CD14-positive monocyte (primary cell): ENCODE data around the gene COPE. TPM values are rescaled to one million over a fixed set of nuclear protein-coding genes. Genes with fewer than 3 reads are reported as not detected.

Experiments
- DNase-seq, 3 donors: peaks; one replicate each; pipeline ENCODE4 v3.0.0-alpha.2; 2011 to 2022
- H2AFZ ChIP-seq: 2 replicates; pipeline ENCODE4 v1.6.0; 2012; ENCODE audit warnings: mild to moderate bottlenecking, low read depth, low read length, inconsistent platforms; ENCODE audit not compliant: insufficient read depth, poor library complexity, severe bottlenecking
- H3K27ac ChIP-seq, 2 donors: 1 replicate in 1 of 2; 2 replicates in 1 of 2; pipeline ENCODE4 v1.5.1; 2012 to 2013; ENCODE audit warnings: low read length in 2 of 2, control low read depth in 1 of 2, inconsistent platforms in 1 of 2, low read depth in 1 of 2, mild to moderate bottlenecking in 1 of 2
- H3K27me3 ChIP-seq, 2 donors: one replicate each; pipeline versions ENCODE4 v1.6.0 to v1.6.1; 2011 to 2013; ENCODE audit warnings: low read length in 2 of 2; ENCODE audit not compliant: control insufficient read depth in 2 of 2, insufficient read depth in 2 of 2
- H3K36me3 ChIP-seq, 2 donors: replicated peaks in 1 of 2; 1 replicate in 1 of 2; 2 replicates in 1 of 2; pipeline versions ENCODE4 v1.5.1 to v1.6.1; 2012 to 2013; ENCODE audit warnings: low read length in 2 of 2, control low read depth in 1 of 2, inconsistent platforms in 1 of 2, mild to moderate bottlenecking in 1 of 2; ENCODE audit not compliant: insufficient read depth in 2 of 2, control insufficient read depth in 1 of 2
- H3K4me1 ChIP-seq, 2 donors: 1 replicate in 1 of 2; 2 replicates in 1 of 2; pipeline versions ENCODE4 v1.5.1 to v1.6.1; 2012 to 2013; ENCODE audit warnings: low read length in 2 of 2, control low read depth in 1 of 2, inconsistent platforms in 1 of 2, mild to moderate bottlenecking in 1 of 2, moderate library complexity in 1 of 2; ENCODE audit not compliant: insufficient read depth in 2 of 2, control insufficient read depth in 1 of 2
- H3K4me2 ChIP-seq: replicated peaks from 2 replicates; pipeline ENCODE3; 2012; ENCODE audit warnings: low read length, moderate library complexity, mild to moderate bottlenecking; ENCODE audit not compliant: poor library complexity, severe bottlenecking; ENCODE audit errors: extremely low read depth
- H3K4me3 ChIP-seq, 3 experiments: fragments of 200-600 bp in 1 of 3; sonication (generic) in 1 of 3; replicated peaks in 1 of 3; 1 replicate in 2 of 3; 2 replicates in 1 of 3; pipeline ENCODE4 v1.5.1; 2011 to 2013; ENCODE audit warnings: low read length in 3 of 3, mild to moderate bottlenecking in 3 of 3, control low read depth in 2 of 3, low read depth in 2 of 3, inconsistent platforms in 1 of 3, moderate library complexity in 1 of 3
- H3K79me2 ChIP-seq: 2 replicates; pipeline ENCODE4 v1.6.0; 2012; ENCODE audit warnings: mild to moderate bottlenecking, control low read depth, inconsistent platforms, low read length, moderate library complexity; ENCODE audit not compliant: insufficient read depth
- H3K9ac ChIP-seq: 2 replicates; pipeline ENCODE4 v1.6.0; 2017; ENCODE audit warnings: low read length, mild to moderate bottlenecking; ENCODE audit not compliant: insufficient read depth, poor library complexity, severe bottlenecking
- H3K9me3 ChIP-seq, 2 donors: replicated peaks in 1 of 2; 1 replicate in 1 of 2; 2 replicates in 1 of 2; pipeline versions ENCODE4 v1.5.1 to v1.6.1; 2012 to 2013; ENCODE audit warnings: low read length in 2 of 2, control low read depth in 1 of 2; ENCODE audit not compliant: control insufficient read depth in 1 of 2, insufficient read depth in 1 of 2
- H4K20me1 ChIP-seq: 2 replicates; pipeline ENCODE4 v1.6.0; 2012; ENCODE audit warnings: mild to moderate bottlenecking, low read length, control low read depth, moderate library complexity; ENCODE audit not compliant: insufficient read depth
- H3K27ac Mint-ChIP-seq, 7 donors: one replicate each; pipeline ENCODE4 v1.8.0; 2020; ENCODE audit warnings: mild to moderate bottlenecking in 7 of 7, mixed read lengths in 7 of 7, moderate library complexity in 6 of 7, inconsistent platforms in 2 of 7
- H3K27me3 Mint-ChIP-seq, 3 donors: one replicate each; pipeline ENCODE4 v1.8.0; 2021 to 2022; ENCODE audit warnings: low read depth in 3 of 3, mild to moderate bottlenecking in 3 of 3, mixed read lengths in 3 of 3, moderate library complexity in 3 of 3, inconsistent platforms in 1 of 3
- H3K36me3 Mint-ChIP-seq, 2 donors: one replicate each; pipeline ENCODE4 v1.8.0; 2020; ENCODE audit warnings: mixed read lengths in 2 of 2, inconsistent platforms in 1 of 2, mild to moderate bottlenecking in 1 of 2
- H3K4me1 Mint-ChIP-seq: one replicate; pipeline ENCODE4 v1.8.0; 2020; ENCODE audit warnings: mild to moderate bottlenecking, mixed read lengths
- H3K4me3 Mint-ChIP-seq, 2 donors: one replicate each; pipeline ENCODE4 v1.8.0; 2020; ENCODE audit warnings: mild to moderate bottlenecking in 2 of 2, mixed read lengths in 2 of 2, moderate library complexity in 1 of 2
- H3K9me3 Mint-ChIP-seq, 7 donors: one replicate each; pipeline ENCODE4 v1.8.0; 2020 to 2022; ENCODE audit warnings: mixed read lengths in 7 of 7, mild to moderate bottlenecking in 6 of 7, moderate library complexity in 6 of 7, inconsistent platforms in 2 of 7
- WGBS: methylation state at CpG from one replicate; pipeline ENCODE4 v1.1.5; 2013; ENCODE audit warnings: missing lambda C conversion rate; ENCODE audit not compliant: insufficient coverage; 5-methylcytosine and 5-hydroxymethylcytosine counted together
- intact Hi-C, 2 donors: fragments of 100-400 bp; cut with micrococcal nuclease; formaldehyde crosslinking; loops; one replicate each; pipeline versions ENCODE4 v1.15.0 to v1.15.1; 2023
- polyA plus RNA-seq, 3 donors: library from polyadenylated mRNA; depleted of rRNA in 1 of 3; unstranded in 2 of 3; stranded (reverse) in 1 of 3; fragments of 300-500 nt in 2 of 3; fragments of >200 nt in 1 of 3; fragmentation: Illumina TruSeq in 2 of 3; gene quantifications; 1 replicate in 2 of 3; 2 replicates in 1 of 3; pipeline ENCODE4 v1.2.3, GENCODE V29; 2012 to 2021
- TF ChIP-seq, protein P1 (sequence below): fragments of 200-600 bp; IDR thresholded peaks from one replicate; pipeline ENCODE4 v1.8.0; 2022; ENCODE audit warnings: antibody characterized with exemption, mild to moderate bottlenecking

The COPE gene
- polyA plus RNA-seq, 3 donors: 331 to 345 (median 345) TPM

DNA sequence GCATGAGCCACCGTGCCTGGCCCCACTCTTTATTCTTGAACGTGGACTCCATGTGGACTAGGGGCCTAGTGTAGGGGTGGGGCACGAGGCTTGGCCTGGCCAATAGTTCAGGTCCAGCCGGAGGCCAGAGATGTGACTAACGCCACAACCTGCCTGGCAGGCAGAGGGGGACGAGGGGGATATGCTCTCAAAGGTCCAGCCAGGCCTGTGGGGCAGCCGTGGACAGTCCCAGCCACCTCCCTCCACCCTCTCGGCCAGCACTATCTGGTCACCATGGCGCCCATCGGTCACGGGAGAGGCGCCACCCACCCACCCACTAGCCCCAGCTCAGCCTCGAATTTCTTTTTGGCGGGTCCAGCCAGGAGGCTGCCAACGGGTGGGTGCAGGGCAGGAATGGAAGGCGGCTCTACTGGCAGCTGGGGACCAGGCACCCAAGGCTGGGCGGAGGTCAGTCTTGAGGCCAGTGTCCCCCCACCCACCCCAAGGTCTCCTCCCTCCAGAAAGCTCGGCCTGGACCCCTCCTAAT lies 21.0 kb downstream of the COPE start:
- no peak for DNase-seq
- H3K4me3 ChIP-seq: no peak overlapping the region
- Mint-ChIP-seq H3K9me3 (peaks cover 0 to 7% (median 4%) of the 10 kb centered on the region in 7 donors), H3K27ac (no peak overlapping the region), H3K4me3 (no peak overlapping the region), H3K27me3 (peaks cover 27 to 43% (median 33%) of the 10 kb centered on the region in 3 donors), H3K36me3 (peaks cover 34 to 44% of the 10 kb centered on the region in 2 donors), H3K4me1 (peaks cover 14% of the 10 kb centered on the region)
- H4K20me1 ChIP-seq: peaks cover 35% of the 10 kb centered on the region
- intact Hi-C loops: no loop called here
- H3K4me1 ChIP-seq: peaks cover 4 to 10% of the 10 kb centered on the region in 2 donors
- H3K79me2 ChIP-seq: no peaks in the 10 kb centered on the region
- peaks cover 34 to 37% of the 10 kb centered on the region in 2 donors for H3K36me3 ChIP-seq
- peaks cover 3 to 36% of the 10 kb centered on the region in 2 donors for H3K27me3 ChIP-seq
- H3K9ac ChIP-seq: no peak overlapping the region
- H3K27ac ChIP-seq: no peak overlapping the region
- H2AFZ ChIP-seq: no peak overlapping the region
- WGBS: 94% methylated on average over 5 of the region's 18 CpGs
- TF ChIP-seq, protein P1, sequence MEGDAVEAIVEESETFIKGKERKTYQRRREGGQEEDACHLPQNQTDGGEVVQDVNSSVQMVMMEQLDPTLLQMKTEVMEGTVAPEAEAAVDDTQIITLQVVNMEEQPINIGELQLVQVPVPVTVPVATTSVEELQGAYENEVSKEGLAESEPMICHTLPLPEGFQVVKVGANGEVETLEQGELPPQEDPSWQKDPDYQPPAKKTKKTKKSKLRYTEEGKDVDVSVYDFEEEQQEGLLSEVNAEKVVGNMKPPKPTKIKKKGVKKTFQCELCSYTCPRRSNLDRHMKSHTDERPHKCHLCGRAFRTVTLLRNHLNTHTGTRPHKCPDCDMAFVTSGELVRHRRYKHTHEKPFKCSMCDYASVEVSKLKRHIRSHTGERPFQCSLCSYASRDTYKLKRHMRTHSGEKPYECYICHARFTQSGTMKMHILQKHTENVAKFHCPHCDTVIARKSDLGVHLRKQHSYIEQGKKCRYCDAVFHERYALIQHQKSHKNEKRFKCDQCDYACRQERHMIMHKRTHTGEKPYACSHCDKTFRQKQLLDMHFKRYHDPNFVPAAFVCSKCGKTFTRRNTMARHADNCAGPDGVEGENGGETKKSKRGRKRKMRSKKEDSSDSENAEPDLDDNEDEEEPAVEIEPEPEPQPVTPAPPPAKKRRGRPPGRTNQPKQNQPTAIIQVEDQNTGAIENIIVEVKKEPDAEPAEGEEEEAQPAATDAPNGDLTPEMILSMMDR: no peak
- no peak overlapping the region for H3K4me2 ChIP-seq
- peaks cover 0 to 5% of the 10 kb centered on the region in 2 donors for H3K9me3 ChIP-seq

DNA sequence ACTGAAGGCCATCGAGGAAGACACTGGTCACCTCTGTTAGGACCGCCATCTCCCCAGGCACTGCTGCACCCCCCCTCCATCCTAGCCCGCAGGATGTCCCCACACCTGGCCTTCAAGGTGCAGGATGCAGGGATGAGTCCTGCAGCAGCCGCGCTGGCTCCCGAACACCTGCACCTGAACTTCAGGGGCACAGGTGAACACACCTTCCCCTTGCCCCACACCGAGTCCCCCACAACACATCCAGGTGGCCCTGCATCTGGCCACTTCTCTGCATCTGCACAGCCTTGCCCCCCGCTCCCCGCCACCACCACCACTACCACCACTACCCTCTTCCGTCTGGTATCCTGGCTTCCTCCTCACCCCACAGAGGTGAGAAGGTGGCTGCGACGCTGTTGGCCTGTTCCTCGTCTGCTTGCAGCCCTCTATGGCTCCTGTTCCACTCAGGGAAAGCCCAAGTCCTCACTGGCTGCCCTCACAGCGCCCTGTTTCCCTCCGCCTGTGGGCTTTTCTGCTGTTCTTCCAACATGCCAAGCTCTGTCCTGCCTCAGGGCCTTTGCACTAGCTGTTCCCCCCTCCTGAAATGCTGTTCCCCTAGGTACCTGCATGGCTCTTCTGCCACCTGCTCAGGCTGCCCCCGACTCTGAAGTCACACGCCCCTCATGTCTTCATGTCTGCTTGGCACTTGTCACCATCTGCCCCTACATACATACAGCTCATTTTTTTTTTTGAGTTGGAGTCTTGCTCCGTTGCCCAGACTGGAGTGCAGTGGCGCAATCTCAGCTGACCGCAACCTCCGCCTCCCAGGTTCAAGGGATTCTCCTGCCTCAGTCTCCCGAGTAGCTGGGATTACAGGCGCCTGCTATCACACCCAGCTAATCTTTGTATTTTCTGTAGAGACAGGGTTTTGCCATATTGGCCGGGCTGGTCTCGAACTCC lies 21.8 kb downstream of the COPE start:
- WGBS: 89% methylated on average over 25 of the region's 25 CpGs
- no peaks in the 10 kb centered on the region for H3K79me2 ChIP-seq
- H3K4me3 ChIP-seq: no peak overlapping the region
- peaks cover 0 to 5% of the 10 kb centered on the region in 2 donors for H3K9me3 ChIP-seq
- Mint-ChIP-seq H3K27me3 (peaks cover 27 to 50% (median 34%) of the 10 kb centered on the region in 3 donors), H3K4me3 (peak overlapping the region in 1 of 2 donors; percentile 87), H3K4me1 (peaks cover 14% of the 10 kb centered on the region), H3K9me3 (peaks cover 0 to 7% (median 4%) of the 10 kb centered on the region in 7 donors), H3K36me3 (peaks cover 30 to 37% of the 10 kb centered on the region in 2 donors), H3K27ac (peak overlapping the region in 1 of 7 donors; percentile 46)
- no peak overlapping the region for H3K27ac ChIP-seq
- peaks cover 29 to 32% of the 10 kb centered on the region in 2 donors for H3K36me3 ChIP-seq
- intact Hi-C loops: no loop called here
- H4K20me1 ChIP-seq: peaks cover 35% of the 10 kb centered on the region
- no peak overlapping the region for H2AFZ ChIP-seq
- H3K4me1 ChIP-seq: peaks cover 4 to 10% of the 10 kb centered on the region in 2 donors
- peaks cover 3 to 37% of the 10 kb centered on the region in 2 donors for H3K27me3 ChIP-seq
- DNase-seq: no peak
- H3K4me2 ChIP-seq: no peak overlapping the region
- TF ChIP-seq, protein P1: no peak
- H3K9ac ChIP-seq: no peak overlapping the region
